A549 (cell line): ENCODE measurements around the gene TRIP13. TPM values are rescaled to one million over a fixed set of nuclear protein-coding genes. Genes with fewer than 3 reads are reported as not detected.

Experiments
- ATAC-seq, 2 experiments: fragments of 200-7000 bp in 1 of 2; fragments of >200 bp in 1 of 2; cut with Nextera tagmentation in 1 of 2; cut with Tn5 transposase in 1 of 2; 3 replicates each; pipeline versions ENCODE4 v1.8.0 to v1.9.1; 2018 to 2020; ENCODE audit warnings: mild to moderate bottlenecking in 1 of 2, moderate library complexity in 1 of 2
- CTCF ChIA-PET: fragments of 300-600 bp; sonication (Branson Sonifier 250); formaldehyde crosslinking; extraction: SDS; loops from one replicate; lab custom pipeline; 2021; ENCODE audit warnings: antibody characterized with exemption, inconsistent platforms; lab: Yijun Ruan, JAX
- POLR2A ChIA-PET: fragments of 350-600 bp; formaldehyde crosslinking; extraction: SDS; loops from one replicate; lab custom pipeline; 2021; ENCODE audit warnings: antibody characterized with exemption, inconsistent platforms; lab: Yijun Ruan, JAX
- DNase-seq, 2 experiments: peaks; one replicate each; pipeline versions ENCODE4 v3.0.0 to v3.0.0-alpha.2; 2011 to 2016; ENCODE audit warnings: low read depth in 1 of 2, low spot score in 1 of 2
- FAIRE-seq: peaks from 2 replicates; lab custom pipeline; 2011; peaks lifted over from hg19 to GRCh38; lab: Jason Lieb, UNC
- H3K27ac ChIP-seq, 2 experiments: fragments of >200 bp; sonication (Bioruptor Twin); formaldehyde crosslinking; 3 replicates each; pipeline ENCODE4 v1.5.1; 2016 to 2017
- H3K4me1 ChIP-seq: fragments of >200 bp; sonication (Bioruptor Twin); formaldehyde crosslinking; 3 replicates; pipeline ENCODE4 v1.6.1; 2016
- H3K4me2 ChIP-seq: fragments of >200 bp; sonication (Bioruptor Twin); formaldehyde crosslinking; 3 replicates; pipeline ENCODE4 v1.6.1; 2016
- H3K4me3 ChIP-seq: fragments of >200 bp; sonication (Bioruptor Twin); formaldehyde crosslinking; 3 replicates; pipeline ENCODE4 v1.5.1; 2016
- H3K9me3 ChIP-seq: fragments of >200 bp; sonication (Bioruptor Twin); formaldehyde crosslinking; 3 replicates; pipeline ENCODE4 v1.6.1; 2016
- BHLHE40 ChIP-seq: IDR thresholded peaks from 2 replicates; pipeline ENCODE4 v1.6.1; 2012; ENCODE audit warnings: low read depth, low read length, inconsistent platforms
- CBX8 ChIP-seq: fragments of 200-600 bp; sonication (generic); IDR thresholded peaks from 2 replicates; pipeline ENCODE4 v1.6.1; 2016
- CHD2 ChIP-seq: fragments of 150-350 bp; IDR thresholded peaks from 2 replicates; pipeline ENCODE4 v1.6.1; 2014; ENCODE audit warnings: low read length; ENCODE audit not compliant: partially characterized antibody
- CTCF ChIP-seq: fragments of >200 bp; sonication (Bioruptor Twin); formaldehyde crosslinking; IDR thresholded peaks from 3 replicates; pipeline ENCODE4 v1.5.1; 2016
- ELK1 ChIP-seq: fragments of 150-350 bp; IDR thresholded peaks from 2 replicates; pipeline ENCODE4 v1.6.1; 2014; ENCODE audit warnings: low read depth, mild to moderate bottlenecking, low read length
- EP300 ChIP-seq, 2 experiments: fragments of >200 bp; sonication (Bioruptor Twin); formaldehyde crosslinking; IDR thresholded peaks; 2 replicates in 1 of 2; 3 replicates in 1 of 2; pipeline ENCODE4 v1.6.1; 2016 to 2017
- GATA3 ChIP-seq: IDR thresholded peaks from 2 replicates; pipeline ENCODE4 v1.6.1; 2012; ENCODE audit warnings: borderline replicate concordance
- HOXB13 ChIP-seq: fragments of 250-450 bp; sonication (Bioruptor Pico); IDR thresholded peaks from 2 replicates; pipeline ENCODE4 v1.5.0; 2020; ENCODE audit warnings: low read depth, mild to moderate bottlenecking, moderate library complexity
- JUN ChIP-seq, 2 experiments: fragments of >200 bp; sonication (Bioruptor Twin); formaldehyde crosslinking; IDR thresholded peaks; 2 replicates in 1 of 2; 3 replicates in 1 of 2; pipeline ENCODE4 v1.6.1; 2016 to 2017
- JUNB ChIP-seq: fragments of >200 bp; sonication (Bioruptor Twin); formaldehyde crosslinking; IDR thresholded peaks from 2 replicates; pipeline ENCODE4 v1.6.1; 2016
- MAX ChIP-seq: IDR thresholded peaks from 2 replicates; pipeline ENCODE4 v1.6.1; 2012
- MAZ ChIP-seq: fragments of 150-350 bp; IDR thresholded peaks from 2 replicates; pipeline ENCODE4 v1.6.1; 2014; ENCODE audit warnings: antibody characterized with exemption, low read depth, low read length, borderline replicate concordance
- NFE2L2 ChIP-seq: fragments of 150-350 bp; conservative IDR thresholded peaks from 2 replicates; pipeline ENCODE4 v1.6.1; 2014; ENCODE audit warnings: low read length
- NPAS2 ChIP-seq: fragments of 250-450 bp; sonication (Bioruptor Pico); IDR thresholded peaks from 2 replicates; pipeline ENCODE4 v1.8.0; 2022; ENCODE audit warnings: mild to moderate bottlenecking, moderate library complexity, borderline replicate concordance
- POLR2A ChIP-seq: IDR thresholded peaks from 2 replicates; pipeline ENCODE4 v1.6.1; 2012; ENCODE audit warnings: mild to moderate bottlenecking, low read length
- POLR2AphosphoS2 ChIP-seq: conservative IDR thresholded peaks from 2 replicates; pipeline ENCODE4 v1.6.1; 2012; ENCODE audit warnings: low read length, improper control_type of control experiment, inconsistent platforms
- RARB ChIP-seq: fragments of 250-450 bp; sonication (Bioruptor Pico); IDR thresholded peaks from 2 replicates; pipeline ENCODE4 v1.8.0; 2021; ENCODE audit warnings: mild to moderate bottlenecking, moderate library complexity
- RCOR1 ChIP-seq: fragments of 150-350 bp; IDR thresholded peaks from 2 replicates; pipeline ENCODE4 v1.6.1; 2014; ENCODE audit warnings: antibody characterized with exemption, low read length, low read depth
- SREBF2 ChIP-seq: fragments of 450-650 bp; IDR thresholded peaks from 2 replicates; pipeline ENCODE4 v1.6.1; 2014; ENCODE audit warnings: mild to moderate bottlenecking, moderate library complexity
- TFCP2L1 ChIP-seq: fragments of 250-450 bp; sonication (Bioruptor Pico); IDR thresholded peaks from 2 replicates; pipeline ENCODE4 v1.5.0; 2021; ENCODE audit warnings: mild to moderate bottlenecking
- TP53 ChIP-seq: fragments of 250-450 bp; sonication (Bioruptor Pico); IDR thresholded peaks from 2 replicates; pipeline ENCODE4 v1.5.0; 2021; ENCODE audit warnings: mild to moderate bottlenecking, moderate library complexity
- ZSCAN20 ChIP-seq: fragments of 250-450 bp; sonication (Bioruptor Pico); IDR thresholded peaks from 2 replicates; pipeline ENCODE4 v1.8.0; 2022; ENCODE audit warnings: mild to moderate bottlenecking, moderate library complexity
- WGBS: methylation state at CpG from one replicate; pipeline ENCODE4 v1.1.6; 2017; ENCODE audit errors: missing lambda C conversion rate; 5-methylcytosine and 5-hydroxymethylcytosine counted together
- polyA plus RNA-seq, 4 experiments: library from polyadenylated mRNA; depleted of rRNA in 3 of 4; stranded (reverse); fragments of >200 nt; fragmentation: RNase III in 1 of 4; extraction: RNeasy Plus Mini Kit Qiagen cat#74134 plus additional on column Dnase treatment in 1 of 4; gene quantifications; 2 replicates in 3 of 4; 3 replicates in 1 of 4; pipeline ENCODE4 v1.2.3, GENCODE V29; 2011 to 2017
- TF ChIP-seq, protein P1 (sequence below): IDR thresholded peaks from 2 replicates; pipeline ENCODE4 v1.6.1; 2012; ENCODE audit warnings: low read depth, borderline replicate concordance
- TF ChIP-seq, protein P2 (sequence below): fragments of 250-450 bp; sonication (Bioruptor Pico); IDR thresholded peaks from 2 replicates; pipeline ENCODE4 v1.5.0; 2020; ENCODE audit warnings: low read depth, mild to moderate bottlenecking, moderate library complexity

Gene TRIP13
- polyA plus RNA-seq, 2 of the 4 experiments (the other 2 are of a cell fraction), result 54.0 to 62.4 TPM

DNA sequence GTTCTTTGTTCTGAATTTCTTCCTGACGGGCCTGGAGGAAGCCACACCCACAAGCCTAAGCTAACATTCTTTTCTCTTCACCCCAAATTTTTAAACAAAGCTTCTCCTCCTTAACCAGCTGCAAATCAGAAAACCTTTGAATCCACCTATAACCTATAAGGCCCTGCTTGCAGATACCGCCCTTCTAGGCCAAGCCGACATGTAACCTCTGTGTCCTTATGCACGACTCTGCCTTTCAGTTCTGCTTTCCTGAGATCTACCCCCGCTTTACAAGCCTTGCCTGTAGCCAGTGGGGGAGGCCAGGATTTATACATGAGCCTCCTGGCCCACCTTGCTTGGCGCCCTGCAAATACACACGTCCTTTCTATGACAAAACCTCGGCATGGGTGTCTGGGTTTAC is 19.4 kb upstream of the TRIP13 start:
- no peaks in the 10 kb centered on the region for H3K4me1 ChIP-seq
- no peak for FAIRE-seq
- H3K4me3 ChIP-seq, result no peak overlapping the region
- no peak for DNase-seq
- WGBS, result 96% methylated on average over 8 of the region's 8 CpGs
- ATAC-seq, result no peak
- TF ChIP-seq JUNB (no peak), TP53 (CRISPR knock-in tag) (no peak), MAX (no peak), CTCF (no peak), BHLHE40 (no peak), CBX8 (no peak), SREBF2 (no peak), EP300 (IDR thresholded peaks at IDR 0.05) (no peak), MAZ (no peak)
- H3K4me2 ChIP-seq, result no peak overlapping the region
- ChIA-PET CTCF (interaction anchor here (1.6 kb wide), 1 partner anchor 202 kb away, joined by 3 read pairs; no protein-coding TSS in a partner anchor), POLR2A (no interaction called here)
- H3K9me3 ChIP-seq, result no peaks in the 10 kb centered on the region
- no peak overlapping the region for H3K27ac ChIP-seq

GRCh38 chr5:875931-876330 is 16.8 kb upstream of the TRIP13 start:
- no peaks in the 10 kb centered on the region for H3K4me1 ChIP-seq
- ChIA-PET CTCF (interaction anchor here (0.8 to 1.2 kb wide), 2 partner anchors 206 to 207 kb away, joined by 3 to 4 read pairs; no protein-coding TSS in a partner anchor), POLR2A (no interaction called here)
- FAIRE-seq, result no peak
- no peak overlapping the region for H3K27ac ChIP-seq
- 97% methylated on average over 20 of the region's 24 CpGs for WGBS
- DNase-seq, result no peak
- H3K9me3 ChIP-seq, result no peaks in the 10 kb centered on the region
- no peak for ATAC-seq
- H3K4me3 ChIP-seq, result no peak overlapping the region
- no peak overlapping the region for H3K4me2 ChIP-seq
- no peak for TF ChIP-seq TFCP2L1 (CRISPR knock-in tag)
- TF ChIP-seq POLR2A, result no peak
- no peak for TF ChIP-seq CHD2
- no peak for TF ChIP-seq ELK1
- no peak for TF ChIP-seq MAX
- TF ChIP-seq GATA3, result no peak
- TF ChIP-seq, protein P1, sequence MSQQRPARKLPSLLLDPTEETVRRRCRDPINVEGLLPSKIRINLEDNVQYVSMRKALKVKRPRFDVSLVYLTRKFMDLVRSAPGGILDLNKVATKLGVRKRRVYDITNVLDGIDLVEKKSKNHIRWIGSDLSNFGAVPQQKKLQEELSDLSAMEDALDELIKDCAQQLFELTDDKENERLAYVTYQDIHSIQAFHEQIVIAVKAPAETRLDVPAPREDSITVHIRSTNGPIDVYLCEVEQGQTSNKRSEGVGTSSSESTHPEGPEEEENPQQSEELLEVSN, result no peak
- no peak for TF ChIP-seq NPAS2 (CRISPR knock-in tag)
- TF ChIP-seq JUNB, result no peak

DNA sequence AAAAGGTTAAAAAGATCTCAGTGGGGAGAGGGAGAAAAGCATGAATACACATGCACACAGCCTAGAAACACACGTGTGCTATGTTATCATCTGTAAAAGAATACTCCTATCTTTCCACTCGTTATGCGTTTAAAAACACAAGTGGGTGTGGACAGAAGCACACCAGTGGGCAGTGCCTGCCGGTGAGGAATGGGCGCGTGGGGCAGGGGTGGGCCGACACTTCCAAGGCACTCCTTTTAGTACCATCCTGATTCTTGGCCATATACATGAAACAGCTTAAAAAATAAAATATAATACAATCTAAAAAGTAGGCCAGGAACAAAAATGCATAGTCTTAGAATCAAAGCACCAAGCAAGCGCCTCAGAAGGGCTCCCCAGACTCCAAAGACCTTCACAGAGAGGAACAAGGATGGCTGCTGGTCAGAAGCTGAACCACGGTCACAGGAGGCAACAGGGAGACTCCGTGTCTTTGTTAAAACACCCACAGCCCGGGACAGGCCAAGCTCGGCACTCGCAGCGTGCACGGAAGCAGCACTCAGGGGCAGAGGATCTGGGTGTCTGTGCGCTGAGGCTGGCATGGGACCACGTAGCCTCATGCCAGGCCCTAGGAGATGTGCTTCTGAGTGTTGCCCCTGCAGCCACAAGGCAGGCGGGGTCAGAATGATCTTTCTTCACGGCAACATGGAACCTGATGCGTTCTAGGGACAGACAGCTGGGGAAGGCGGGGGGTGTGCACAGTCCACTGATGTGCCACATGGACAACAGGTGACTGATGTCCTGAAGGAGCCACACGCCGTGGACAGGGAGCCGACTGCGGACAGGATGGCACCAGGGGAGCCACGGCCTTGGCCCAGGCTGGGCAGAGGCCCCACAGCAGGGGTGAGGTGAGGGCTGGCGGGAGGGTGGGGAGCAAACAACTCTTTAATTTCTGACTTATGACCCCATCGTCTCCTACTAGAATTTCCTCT is 16.0 kb upstream of the TRIP13 start:
- ChIA-PET POLR2A (no interaction called here), CTCF (interaction anchor here (1.0 to 1.3 kb wide), 4 partner anchors 13 to 207 kb away, joined by 3 to 4 read pairs (median 3); no protein-coding TSS in a partner anchor)
- H3K27ac ChIP-seq, result no peak overlapping the region
- no peak for DNase-seq
- no peaks in the 10 kb centered on the region for H3K4me1 ChIP-seq
- no peak for FAIRE-seq
- no peak for TF ChIP-seq CTCF
- no peak for TF ChIP-seq RCOR1
- TF ChIP-seq, protein P2, sequence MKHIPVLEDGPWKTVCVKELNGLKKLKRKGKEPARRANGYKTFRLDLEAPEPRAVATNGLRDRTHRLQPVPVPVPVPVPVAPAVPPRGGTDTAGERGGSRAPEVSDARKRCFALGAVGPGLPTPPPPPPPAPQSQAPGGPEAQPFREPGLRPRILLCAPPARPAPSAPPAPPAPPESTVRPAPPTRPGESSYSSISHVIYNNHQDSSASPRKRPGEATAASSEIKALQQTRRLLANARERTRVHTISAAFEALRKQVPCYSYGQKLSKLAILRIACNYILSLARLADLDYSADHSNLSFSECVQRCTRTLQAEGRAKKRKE (CRISPR knock-in tag), result no peak
- no peak for TF ChIP-seq POLR2A
- TF ChIP-seq POLR2AphosphoS2, result no peak
- no peak for TF ChIP-seq NFE2L2
- TF ChIP-seq TP53 (CRISPR knock-in tag), result no peak
- TF ChIP-seq JUN (IDR thresholded peaks at IDR 0.05), result no peak
- TF ChIP-seq ZSCAN20 (CRISPR knock-in tag), result no peak
- TF ChIP-seq MAX, result no peak
- TF ChIP-seq HOXB13, result no peak
- no peak for TF ChIP-seq RARB (CRISPR knock-in tag)
- no peak overlapping the region for H3K4me2 ChIP-seq
- no peak overlapping the region for H3K4me3 ChIP-seq
- 95% methylated on average over 25 of the region's 28 CpGs for WGBS
- ATAC-seq, result no peak
- H3K9me3 ChIP-seq, result no peaks in the 10 kb centered on the region
